ENCODE results near the gene GRB10.
"Not testable (repeated sequence)": the region's sequence is repeated elsewhere in the genome, so short reads cannot be mapped to it uniquely, and the experiment has no call there.

GRB10 gene

DNA sequence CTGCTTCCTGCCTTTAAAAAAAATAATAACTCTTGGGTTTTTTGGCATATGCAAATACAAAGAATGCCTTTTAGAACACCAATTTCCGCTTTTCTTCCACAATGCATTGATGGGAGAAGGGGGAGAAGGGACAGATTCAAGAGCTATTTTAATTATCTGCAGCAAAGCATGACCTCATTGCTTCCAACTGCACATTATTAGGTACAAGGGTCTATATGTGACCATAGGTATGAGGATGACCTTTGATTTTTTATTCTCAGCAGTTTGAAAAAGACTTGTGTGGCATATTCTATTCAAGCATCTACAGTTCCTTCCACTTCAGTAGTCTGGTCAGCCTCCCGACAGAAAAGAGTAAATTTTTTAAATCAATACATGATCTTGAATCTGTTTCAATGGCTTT lies 39.7 kb downstream of the GRB10 start:
- DNase-seq (ENCODE audit: low read depth), result no peak

DNA sequence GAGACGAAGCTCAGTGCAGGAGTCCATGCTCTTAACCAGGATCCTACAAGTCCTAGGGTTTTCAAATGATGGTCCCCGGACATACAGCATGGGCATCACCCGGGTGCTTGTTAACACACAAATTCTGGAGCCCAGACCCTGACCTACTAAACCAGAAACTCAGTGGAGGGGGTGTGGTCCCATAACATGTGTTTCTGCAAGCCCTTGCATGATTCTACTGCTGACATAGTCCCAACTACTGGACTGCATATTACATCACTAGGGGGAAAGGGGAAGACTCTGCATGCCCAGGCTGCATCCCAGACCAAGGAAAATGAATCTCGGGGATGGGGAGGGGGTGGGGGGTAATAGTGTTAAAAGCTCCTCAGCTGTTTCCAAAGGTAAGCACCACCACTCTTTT lies 40.3 kb downstream of the GRB10 start:
- DNase-seq (ENCODE audit: low read depth), result no peak

DNA sequence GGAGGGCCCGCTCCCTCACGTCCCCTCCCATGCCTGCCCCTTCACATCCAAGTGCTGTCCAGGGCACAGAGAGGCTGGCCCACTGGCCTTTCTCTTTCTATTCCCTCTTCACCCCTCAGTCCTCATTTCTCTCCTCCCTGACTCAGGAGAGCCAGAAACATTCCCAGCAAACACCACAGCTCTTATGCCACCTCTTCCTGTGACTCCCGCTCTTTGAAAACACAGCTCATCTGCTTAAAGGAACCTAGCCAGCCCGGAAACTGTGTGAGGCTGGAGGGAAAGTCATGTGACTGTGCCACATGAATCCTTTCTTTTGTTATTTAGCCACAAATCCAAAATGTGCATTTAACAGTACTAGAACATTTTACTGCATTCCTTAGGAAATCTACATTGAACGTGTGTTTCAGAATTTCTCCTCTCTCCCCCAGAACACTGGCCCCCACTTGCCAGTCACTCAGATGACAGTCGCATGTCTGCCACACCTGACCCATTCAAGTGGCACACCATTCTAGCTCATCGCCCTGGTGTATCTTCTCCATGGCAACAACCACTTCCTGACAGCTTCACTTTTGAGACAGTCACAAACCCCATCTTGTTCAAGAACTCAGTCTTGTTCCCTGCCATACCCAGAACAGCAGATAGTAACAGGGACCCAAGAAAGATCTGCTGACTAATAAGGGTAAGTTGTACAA lies 42.8 kb downstream of the GRB10 start:
- DNase-seq (ENCODE audit: low read depth), result no peak

GRCh38 chr7:50738932-50739331 lies 43.8 kb downstream of the GRB10 start:
- DNase-seq (ENCODE audit: low read depth), result no peak

- DNase-seq (ENCODE audit: low read depth), result not testable (repeated sequence)
These were observed 46.9 kb downstream of the GRB10 start for GRCh38 chr7:50735836-50736235.

- no peak for DNase-seq (ENCODE audit: low read depth)
These were observed 47.4 kb downstream of the GRB10 start for GRCh38 chr7:50735333-50735732.

DNA sequence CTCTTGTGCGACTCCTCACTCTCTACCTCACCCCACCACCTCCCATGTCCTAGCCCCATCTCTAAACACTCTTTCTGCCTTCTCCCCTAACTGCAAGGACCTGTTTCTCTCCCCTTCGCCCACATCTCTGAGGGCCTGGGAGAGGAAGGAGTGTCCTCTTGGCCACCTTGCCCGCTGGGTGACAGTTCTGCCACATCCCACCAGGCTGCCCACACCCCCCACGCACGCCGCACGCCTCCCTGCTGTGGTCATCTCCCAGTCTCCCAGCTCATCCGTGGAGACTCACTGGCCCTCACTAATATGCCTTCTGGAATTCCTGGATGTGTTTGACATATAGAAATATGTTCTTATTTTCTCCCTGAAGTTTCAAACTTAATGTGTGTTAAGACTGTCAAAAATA lies 48.5 kb downstream of the GRB10 start:
- no peak for DNase-seq (ENCODE audit: low read depth)

DNA sequence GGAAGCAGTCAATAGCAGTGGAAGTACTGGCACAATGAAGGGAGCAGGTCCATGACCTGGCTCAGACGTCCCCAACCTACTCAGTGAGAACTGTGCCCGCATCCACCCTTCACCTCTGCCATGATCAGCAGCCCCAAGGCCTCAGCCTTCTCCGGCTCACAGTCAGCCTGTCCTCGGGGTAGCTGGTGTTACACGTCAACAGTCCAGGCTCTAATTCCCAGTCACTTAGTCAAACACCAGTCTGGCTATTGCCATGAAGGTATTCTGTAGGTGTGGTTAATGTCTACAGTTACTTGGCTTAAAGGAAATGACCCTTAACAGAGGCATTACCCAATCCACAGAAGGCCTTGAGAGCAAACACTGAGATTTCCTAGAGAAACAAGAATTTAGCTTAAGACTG lies 49.1 kb downstream of the GRB10 start:
- DNase-seq (ENCODE audit: low read depth), result no peak

DNA sequence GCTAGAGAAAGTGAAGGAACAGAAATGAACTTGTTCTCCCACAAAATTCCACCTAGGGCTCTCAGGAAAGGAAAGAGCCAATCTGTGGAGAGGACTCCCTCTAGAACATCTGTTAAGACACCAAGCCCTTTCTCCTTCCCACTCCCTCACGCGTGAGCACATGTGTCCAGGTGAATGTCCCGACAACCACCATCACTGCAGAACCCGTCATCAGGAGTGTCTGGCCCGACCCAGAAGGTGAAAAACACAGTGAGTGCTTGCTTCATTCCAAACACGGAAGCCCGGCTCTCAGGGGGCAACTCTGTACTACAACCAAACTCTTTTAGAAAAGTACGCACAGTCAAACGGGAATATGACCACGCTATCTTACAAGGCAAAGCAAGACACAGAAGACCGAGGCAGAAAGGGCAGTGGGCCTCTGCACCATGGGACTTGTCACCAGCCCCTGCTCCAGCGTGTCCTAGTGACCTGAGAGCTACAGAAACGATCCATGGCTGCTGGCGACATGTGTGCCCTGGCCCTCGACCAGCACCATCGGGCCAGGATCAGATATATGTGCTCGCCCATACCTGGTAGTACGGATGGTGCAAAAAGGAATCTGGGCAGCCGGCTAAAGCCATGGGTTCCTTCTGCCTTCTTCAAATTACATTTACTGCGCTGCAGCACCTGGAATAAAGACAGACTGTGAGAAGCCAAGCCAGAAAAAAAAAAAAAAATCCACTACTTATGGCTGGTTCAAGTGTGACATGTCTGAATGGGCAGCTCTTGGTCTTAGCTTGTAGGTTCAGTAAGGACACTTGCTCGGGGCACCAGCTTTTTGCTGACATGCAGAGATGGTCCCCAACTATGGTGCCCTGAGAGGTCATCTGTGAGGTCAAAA lies 50.8 kb downstream of the GRB10 start:
- DNase-seq (ENCODE audit: low read depth), result no peak

- no peak for DNase-seq (ENCODE audit: low read depth)
These were observed 52.0 kb downstream of the GRB10 start for GRCh38 chr7:50730446-50731400.

GRCh38 chr7:50729962-50730361 lies 52.7 kb downstream of the GRB10 start:
- no peak for DNase-seq (ENCODE audit: low read depth)

- DNase-seq (ENCODE audit: low read depth), result no peak
These were observed 54.5 kb downstream of the GRB10 start for GRCh38 chr7:50728184-50728583.

GRCh38 chr7:50727711-50728110 lies 55.0 kb downstream of the GRB10 start:
- no peak for DNase-seq (ENCODE audit: low read depth)

GRCh38 chr7:50727072-50727471 lies 55.6 kb downstream of the GRB10 start:
- DNase-seq (ENCODE audit: low read depth), result no peak

GRCh38 chr7:50725774-50726173 lies 56.9 kb downstream of the GRB10 start:
- no peak for DNase-seq (ENCODE audit: low read depth)

GRCh38 chr7:50724526-50725520 lies 57.9 kb downstream of the GRB10 start:
- DNase-seq (ENCODE audit: low read depth), result no peak

GRCh38 chr7:50723888-50724287 lies 58.8 kb downstream of the GRB10 start:
- no peak for DNase-seq (ENCODE audit: low read depth)

GRCh38 chr7:50723173-50723572 lies 59.5 kb downstream of the GRB10 start:
- no peak for DNase-seq (ENCODE audit: low read depth)

DNA sequence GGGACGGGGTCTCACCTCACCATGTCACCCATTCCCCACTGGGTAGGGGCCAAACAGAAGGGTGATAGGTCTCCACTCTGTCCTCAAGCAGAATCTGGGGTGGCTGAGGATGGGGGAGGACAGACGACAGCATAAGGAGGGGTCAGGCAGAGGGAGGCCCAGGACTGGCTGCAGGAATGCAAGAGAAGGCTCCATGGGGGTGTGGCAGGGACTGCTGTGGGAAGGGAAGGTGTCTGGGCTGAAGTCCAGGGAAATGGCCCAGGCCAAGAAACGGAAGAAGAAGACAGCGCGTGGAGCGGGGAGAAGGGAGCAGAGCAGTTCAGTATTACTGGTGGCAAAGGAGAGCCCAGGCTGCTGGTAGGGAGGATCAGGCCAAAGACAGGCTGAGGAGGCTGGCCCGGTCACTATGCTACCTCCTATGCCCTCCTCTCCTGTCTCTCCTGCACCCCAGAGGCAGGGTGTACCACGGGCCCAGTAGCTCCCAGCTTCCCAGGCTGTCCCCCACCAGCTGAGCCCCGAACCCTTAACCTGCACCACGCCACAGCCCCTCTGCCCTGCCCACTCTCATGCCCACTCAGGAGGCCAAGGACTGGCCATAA lies 60.9 kb downstream of the GRB10 start:
- DNase-seq (ENCODE audit: low read depth), result no peak

GRCh38 chr7:50721160-50721559 lies 61.5 kb downstream of the GRB10 start:
- no peak for DNase-seq (ENCODE audit: low read depth)

DNA sequence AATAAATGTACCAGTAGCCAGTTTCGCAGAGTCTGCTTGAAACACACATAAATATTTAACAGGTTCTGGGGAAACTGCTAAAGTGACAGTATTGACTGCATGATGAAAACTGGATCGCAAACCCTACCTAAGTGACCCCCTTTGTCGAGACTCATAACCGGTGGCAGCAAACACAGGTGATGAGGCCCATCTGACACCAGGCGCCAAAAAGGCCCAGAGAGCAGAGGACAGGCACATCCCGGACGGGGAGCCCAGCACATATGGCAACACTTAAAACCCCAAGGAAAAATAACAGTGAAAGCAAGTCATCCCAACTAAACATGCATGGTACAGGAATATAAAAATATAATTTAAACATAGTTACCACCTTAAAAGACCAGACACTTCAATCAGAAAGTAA lies 62.4 kb downstream of the GRB10 start:
- DNase-seq (ENCODE audit: low read depth), result no peak
